Gastroesophageal sphincter (tissue), 4 donors: ENCODE measurements around the gene SHKBP1. TPM values are rescaled to one million over a fixed set of nuclear protein-coding genes. Genes with fewer than 3 reads are reported as not detected.
A peak's percentile ranks its signal among the peaks of the same experiment; 100 is the strongest.

Experiments used
- ATAC-seq: fragments of 150-250 bp; one replicate; pipeline ENCODE4 v1.9.1; 2016; ENCODE audit warnings: mild to moderate bottlenecking, moderate library complexity
- H3K27ac ChIP-seq, 4 donors: fragments of 200-600 bp; sonication (generic) in 3 of 4; 1 replicate in 3 of 4; 2 replicates in 1 of 4; pipeline ENCODE4 v1.5.1; 2016 to 2019
- H3K27me3 ChIP-seq: fragments of 200-600 bp; sonication (generic); one replicate; pipeline ENCODE4 v1.5.1; 2019
- H3K36me3 ChIP-seq, 2 donors: fragments of 200-600 bp; sonication (generic); one replicate each; pipeline ENCODE4 v1.5.1; 2019; ENCODE audit warnings: control low read depth in 1 of 2
- H3K4me1 ChIP-seq, 3 donors: fragments of 200-600 bp; sonication (generic); 1 replicate in 2 of 3; 2 replicates in 1 of 3; pipeline ENCODE4 v1.5.1; 2016 to 2019; ENCODE audit warnings: control low read depth in 2 of 3
- H3K4me3 ChIP-seq, 2 donors: fragments of 200-600 bp; sonication (generic); one replicate each; pipeline ENCODE4 v1.5.1; 2019; ENCODE audit warnings: mild to moderate bottlenecking in 1 of 2, moderate library complexity in 1 of 2
- H3K9me3 ChIP-seq, 3 donors: fragments of 200-600 bp; sonication (generic); one replicate each; pipeline ENCODE4 v1.5.1; 2017 to 2019; ENCODE audit warnings: control low read depth in 2 of 3
- EP300 ChIP-seq: sonication (generic); formaldehyde crosslinking; IDR thresholded peaks from one replicate; pipeline ENCODE4 v1.6.1; 2017; ENCODE audit warnings: antibody characterized with exemption, mild to moderate bottlenecking
- POLR2A ChIP-seq, 2 donors: fragments of 450-650 bp; IDR thresholded peaks; one replicate each; pipeline ENCODE4 v1.6.1; 2017; ENCODE audit warnings: antibody characterized with exemption in 2 of 2, mild to moderate bottlenecking in 2 of 2, moderate library complexity in 1 of 2
- POLR2AphosphoS5 ChIP-seq: sonication (generic); formaldehyde crosslinking; IDR thresholded peaks from one replicate; pipeline ENCODE4 v1.6.1; 2017; ENCODE audit warnings: antibody characterized with exemption
- WGBS, 2 donors: methylation state at CpG; one replicate each; pipeline ENCODE4 v1.1.5; 2018; ENCODE audit warnings: low coverage in 1 of 2; 5-methylcytosine and 5-hydroxymethylcytosine counted together
- total RNA-seq, 4 donors: library from RNA; depleted of rRNA; stranded (reverse); fragments of >200 nt; gene quantifications; one replicate each; pipeline ENCODE4 v1.1.0, GENCODE V29; 2016
- TF ChIP-seq, protein P1 (sequence below), 4 experiments: fragments of 200-600 bp in 2 of 4; fragments of 450-650 bp in 2 of 4; sonication (generic) in 1 of 4; IDR thresholded peaks; one replicate each; pipeline ENCODE4 v1.5.1; 2017 to 2019; ENCODE audit warnings: antibody characterized with exemption in 4 of 4, mild to moderate bottlenecking in 2 of 4, moderate library complexity in 2 of 4

Gene SHKBP1, protein sequence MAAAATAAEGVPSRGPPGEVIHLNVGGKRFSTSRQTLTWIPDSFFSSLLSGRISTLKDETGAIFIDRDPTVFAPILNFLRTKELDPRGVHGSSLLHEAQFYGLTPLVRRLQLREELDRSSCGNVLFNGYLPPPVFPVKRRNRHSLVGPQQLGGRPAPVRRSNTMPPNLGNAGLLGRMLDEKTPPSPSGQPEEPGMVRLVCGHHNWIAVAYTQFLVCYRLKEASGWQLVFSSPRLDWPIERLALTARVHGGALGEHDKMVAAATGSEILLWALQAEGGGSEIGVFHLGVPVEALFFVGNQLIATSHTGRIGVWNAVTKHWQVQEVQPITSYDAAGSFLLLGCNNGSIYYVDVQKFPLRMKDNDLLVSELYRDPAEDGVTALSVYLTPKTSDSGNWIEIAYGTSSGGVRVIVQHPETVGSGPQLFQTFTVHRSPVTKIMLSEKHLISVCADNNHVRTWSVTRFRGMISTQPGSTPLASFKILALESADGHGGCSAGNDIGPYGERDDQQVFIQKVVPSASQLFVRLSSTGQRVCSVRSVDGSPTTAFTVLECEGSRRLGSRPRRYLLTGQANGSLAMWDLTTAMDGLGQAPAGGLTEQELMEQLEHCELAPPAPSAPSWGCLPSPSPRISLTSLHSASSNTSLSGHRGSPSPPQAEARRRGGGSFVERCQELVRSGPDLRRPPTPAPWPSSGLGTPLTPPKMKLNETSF
- 10 to 100 TPM; 30.3 to 50.1 (median 37.7) TPM for total RNA-seq

DNA sequence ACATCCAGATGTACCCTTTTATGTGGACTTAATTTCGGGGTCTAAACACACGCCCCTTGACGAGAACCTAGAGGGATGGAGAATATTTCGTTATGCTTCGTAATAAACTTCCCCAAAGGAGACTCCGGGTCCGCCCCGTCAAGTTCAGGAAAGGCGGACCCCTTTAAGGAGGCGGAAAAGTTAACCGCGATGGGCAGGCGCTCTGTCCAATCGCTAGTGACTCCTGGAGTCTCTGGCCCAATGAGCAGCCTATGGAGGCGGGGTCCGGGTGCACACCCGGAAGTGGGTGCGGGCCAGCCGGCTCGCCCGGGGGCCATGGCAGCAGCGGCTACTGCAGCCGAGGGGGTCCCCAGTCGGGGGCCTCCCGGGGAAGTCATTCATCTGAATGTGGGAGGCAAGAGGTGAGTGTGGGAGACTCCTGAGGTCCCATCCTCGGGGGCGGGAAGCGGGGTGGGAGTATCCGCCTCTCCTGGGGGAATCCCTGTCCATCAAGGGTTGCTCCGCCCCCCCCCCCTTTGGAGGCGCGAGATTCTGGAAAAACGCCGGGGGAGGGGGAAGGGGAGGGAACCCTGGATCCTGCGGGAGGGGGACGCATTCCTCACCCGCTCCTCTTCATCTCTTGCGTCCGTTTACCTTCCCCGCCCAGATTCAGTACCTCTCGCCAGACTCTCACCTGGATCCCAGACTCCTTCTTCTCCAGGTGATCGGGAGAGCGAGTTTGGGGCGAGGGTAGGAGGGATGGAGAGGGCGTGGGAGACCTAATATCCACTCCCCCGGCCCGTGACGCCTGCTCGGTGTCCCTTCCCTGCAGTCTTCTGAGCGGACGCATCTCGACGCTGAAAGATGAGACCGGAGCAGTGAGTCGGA lies at the start of gene SHKBP1:
SHKBP1 (plus strand) TSS at position 289 of the 867 bp plus-strand sequence; CDS start at position 316, 27 bp downstream.
- peak; percentile 18 to 63 for TF ChIP-seq POLR2A (IDR thresholded peaks at IDR 0.05)
- TF ChIP-seq, protein P1, sequence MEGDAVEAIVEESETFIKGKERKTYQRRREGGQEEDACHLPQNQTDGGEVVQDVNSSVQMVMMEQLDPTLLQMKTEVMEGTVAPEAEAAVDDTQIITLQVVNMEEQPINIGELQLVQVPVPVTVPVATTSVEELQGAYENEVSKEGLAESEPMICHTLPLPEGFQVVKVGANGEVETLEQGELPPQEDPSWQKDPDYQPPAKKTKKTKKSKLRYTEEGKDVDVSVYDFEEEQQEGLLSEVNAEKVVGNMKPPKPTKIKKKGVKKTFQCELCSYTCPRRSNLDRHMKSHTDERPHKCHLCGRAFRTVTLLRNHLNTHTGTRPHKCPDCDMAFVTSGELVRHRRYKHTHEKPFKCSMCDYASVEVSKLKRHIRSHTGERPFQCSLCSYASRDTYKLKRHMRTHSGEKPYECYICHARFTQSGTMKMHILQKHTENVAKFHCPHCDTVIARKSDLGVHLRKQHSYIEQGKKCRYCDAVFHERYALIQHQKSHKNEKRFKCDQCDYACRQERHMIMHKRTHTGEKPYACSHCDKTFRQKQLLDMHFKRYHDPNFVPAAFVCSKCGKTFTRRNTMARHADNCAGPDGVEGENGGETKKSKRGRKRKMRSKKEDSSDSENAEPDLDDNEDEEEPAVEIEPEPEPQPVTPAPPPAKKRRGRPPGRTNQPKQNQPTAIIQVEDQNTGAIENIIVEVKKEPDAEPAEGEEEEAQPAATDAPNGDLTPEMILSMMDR (IDR thresholded peaks at IDR 0.05), result no peak
- TF ChIP-seq POLR2AphosphoS5, result peak; percentile 62
- Histone ChIP-seq H3K27me3 (no peaks in the 10 kb centered on the region), H3K9me3 (no peaks in the 10 kb centered on the region), H3K4me3 (peak within 1 kb of the TSS; percentile 75 to 89), H3K4me1 (peaks cover 0 to 28% (median 3%) of the 10 kb centered on the region in 3 donors), H3K27ac (peak within 1 kb of the TSS; percentile 13 to 86 (median 84)), H3K36me3 (peaks cover 0 to 22% of the 10 kb centered on the region in 2 donors)
- ATAC-seq, result peak; percentile 100
- 0% methylated on average over 1 to 6 of the region's 55 CpGs for WGBS, 2 donors

DNA sequence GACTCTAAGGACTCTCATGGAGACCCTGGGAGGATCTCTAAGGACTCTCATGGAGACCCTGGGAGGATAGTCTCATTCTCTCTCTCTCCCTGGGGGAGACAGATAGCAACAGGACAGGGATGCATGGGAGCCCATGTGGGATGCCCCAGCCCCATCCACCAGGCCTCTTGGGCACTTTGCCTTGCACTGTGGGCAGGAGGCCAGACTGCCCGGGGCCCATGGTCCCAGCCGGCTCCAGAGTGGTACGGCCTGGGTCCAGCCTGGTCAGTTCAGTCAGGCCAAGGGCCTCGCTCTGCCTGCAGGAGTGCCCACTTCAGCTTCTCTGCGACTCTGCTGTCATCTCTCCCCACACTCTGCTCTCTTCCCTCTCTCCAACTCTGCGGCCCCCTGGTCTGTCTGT lies 48.6 kb upstream of the SHKBP1 start:
- no peak for ATAC-seq
- no peaks in the 10 kb centered on the region for H3K9me3 ChIP-seq
- 88% methylated on average over 4 of the region's 6 CpGs; no CpG with 5 or more reads in 1 of the 2 donors for WGBS, 2 donors
- peaks cover 12% of the 10 kb centered on the region for H3K27me3 ChIP-seq
- peaks cover 0 to 6% of the 10 kb centered on the region in 2 donors for H3K36me3 ChIP-seq
- TF ChIP-seq, protein P1 (IDR thresholded peaks at IDR 0.05), result no peak
- no peak for TF ChIP-seq EP300
- TF ChIP-seq POLR2AphosphoS5, result no peak
- no peak for TF ChIP-seq POLR2A (IDR thresholded peaks at IDR 0.05)
- H3K4me3 ChIP-seq, result no peak overlapping the region
- peaks cover 0 to 30% (median 7%) of the 10 kb centered on the region in 3 donors for H3K4me1 ChIP-seq
- H3K27ac ChIP-seq, result no peak overlapping the region

DNA sequence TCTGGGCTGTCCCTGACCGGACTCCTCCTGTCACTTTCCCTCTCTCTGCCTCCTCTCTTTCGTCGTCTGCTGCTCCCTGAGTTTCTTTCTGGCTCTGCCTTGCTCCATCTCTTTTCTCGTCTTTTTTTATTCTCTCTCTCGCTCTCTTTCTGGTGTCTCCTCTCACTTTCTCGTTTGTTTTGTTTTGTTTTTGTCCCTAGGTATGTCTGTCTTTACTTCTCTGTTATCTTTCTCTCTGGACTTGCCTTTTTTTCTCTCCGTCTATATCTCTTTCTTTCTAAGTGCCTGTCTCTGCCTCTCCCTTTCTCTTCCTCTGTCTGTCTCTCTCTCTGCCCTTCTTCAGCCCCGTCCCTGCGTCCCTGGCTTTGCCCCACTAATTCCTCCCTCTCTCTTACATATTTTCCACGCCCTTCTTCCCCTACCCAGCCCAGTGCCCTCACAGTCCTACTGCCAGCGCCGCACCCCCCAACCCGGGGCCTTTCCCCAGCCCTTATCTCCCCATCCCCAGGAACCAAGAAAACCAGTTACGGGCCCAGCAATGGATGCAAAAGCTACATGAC lies 48.1 kb upstream of the SHKBP1 start:
- Histone ChIP-seq H3K36me3 (peaks cover 0 to 9% of the 10 kb centered on the region in 2 donors), H3K4me3 (no peak overlapping the region), H3K9me3 (peaks cover 0 to under 1% (median 0%) of the 10 kb centered on the region in 3 donors), H3K27me3 (peaks cover 12% of the 10 kb centered on the region), H3K27ac (no peak overlapping the region), H3K4me1 (peaks cover 0 to 26% (median 7%) of the 10 kb centered on the region in 3 donors)
- TF ChIP-seq EP300, result no peak
- no peak for TF ChIP-seq POLR2A (IDR thresholded peaks at IDR 0.05)
- TF ChIP-seq POLR2AphosphoS5, result no peak
- TF ChIP-seq, protein P1 (IDR thresholded peaks at IDR 0.05), result no peak
- ATAC-seq, result no peak
- 67 to 72% methylated on average over 4 to 13 of the region's 14 CpGs for WGBS, 2 donors

DNA sequence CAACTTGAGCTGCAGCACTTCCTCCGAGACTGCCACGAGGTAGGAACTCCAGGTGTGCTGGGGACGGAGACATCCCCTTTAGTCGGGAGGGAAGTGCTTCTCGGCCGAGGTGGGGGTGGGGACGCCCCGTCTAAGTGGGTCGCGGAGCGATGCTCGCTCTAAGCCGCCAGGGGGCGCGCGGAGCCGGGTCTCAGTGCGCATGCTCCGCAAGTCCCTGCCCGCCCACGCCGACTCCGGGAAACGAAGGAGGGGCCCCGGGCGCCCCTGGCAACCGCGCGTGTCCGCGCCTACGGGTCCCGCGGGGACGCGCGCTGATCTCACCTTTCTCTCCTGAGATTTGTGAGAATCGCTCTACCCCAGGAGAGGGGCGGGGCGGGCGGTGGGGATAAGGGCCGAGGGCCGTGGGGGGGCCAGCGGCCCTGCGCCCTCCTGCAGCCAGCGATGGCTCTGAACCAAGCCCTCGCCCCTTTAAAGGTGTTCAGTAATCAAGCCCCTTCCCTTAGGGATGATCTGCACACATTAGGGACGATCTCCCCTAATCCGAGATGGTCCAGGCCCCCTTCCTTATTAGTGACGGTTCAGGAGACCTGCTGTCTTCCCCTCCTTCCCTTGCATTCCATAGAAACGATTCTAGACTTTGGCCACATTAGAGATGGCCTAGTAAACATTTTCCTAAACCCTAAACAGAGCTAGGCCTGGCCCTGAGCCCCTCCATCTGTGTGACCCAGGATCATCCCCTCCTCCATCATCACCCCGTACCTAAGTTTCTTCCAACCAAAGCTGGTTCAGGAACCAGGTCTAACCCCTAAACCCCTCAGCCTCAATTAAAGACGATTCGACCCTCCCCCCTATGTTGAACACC lies 47.3 kb upstream of the SHKBP1 start:
- peaks cover 0 to 26% (median 7%) of the 10 kb centered on the region in 3 donors for H3K4me1 ChIP-seq
- H3K4me3 ChIP-seq, result peak overlapping the region; percentile 25 to 49
- peak; percentile 8 for TF ChIP-seq POLR2AphosphoS5
- TF ChIP-seq, protein P1 (IDR thresholded peaks at IDR 0.05), result peak; percentile 84 to 99 (median 96)
- TF ChIP-seq EP300, result no peak
- peaks cover 0 to 16% of the 10 kb centered on the region in 2 donors for H3K36me3 ChIP-seq
- H3K27me3 ChIP-seq, result peaks cover 12% of the 10 kb centered on the region
- H3K27ac ChIP-seq, result peak overlapping the region in 3 of 4 donors; percentile 5 to 62 (median 25)
- H3K9me3 ChIP-seq, result peaks cover 0 to 7% (median 0%) of the 10 kb centered on the region in 3 donors
- ATAC-seq, result peak; percentile 85
- 0% methylated on average over 1 of the region's 54 CpGs for WGBS, 2 donors
